WI38 (cell line): ENCODE measurements around the gene AKT3.

Experiments
- H3K4me3 ChIP-seq: 2 replicates; pipeline ENCODE4 v1.5.1; 2011; ENCODE audit warnings: low read depth, mild to moderate bottlenecking, control low read depth, low read length
- TF ChIP-seq, protein P1 (sequence below): IDR thresholded peaks from 2 replicates; pipeline ENCODE4 v1.5.1; 2012; ENCODE audit warnings: low read depth, mild to moderate bottlenecking, control low read depth, low read length

Gene AKT3

DNA sequence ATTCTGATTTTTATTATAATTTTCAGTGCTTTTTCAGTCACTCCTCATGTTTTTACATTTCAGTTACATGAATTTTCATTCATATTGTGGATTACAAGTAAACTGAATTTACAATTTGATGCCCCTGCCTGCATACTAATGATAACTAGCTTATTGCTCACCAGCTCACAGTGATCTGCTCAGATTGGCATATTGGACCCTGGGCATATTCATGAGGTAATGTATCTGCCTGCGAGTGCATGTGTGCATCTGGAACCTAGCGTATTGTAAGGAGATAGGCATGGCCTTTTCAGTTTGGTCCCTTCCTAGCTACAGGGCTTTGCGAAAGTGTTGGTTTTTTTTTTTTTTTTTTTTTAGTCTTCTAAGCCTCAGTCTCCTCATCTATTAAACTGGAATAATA, 380.5 kb downstream of the AKT3 start:
- no peak overlapping the region for H3K4me3 ChIP-seq
- TF ChIP-seq, protein P1, sequence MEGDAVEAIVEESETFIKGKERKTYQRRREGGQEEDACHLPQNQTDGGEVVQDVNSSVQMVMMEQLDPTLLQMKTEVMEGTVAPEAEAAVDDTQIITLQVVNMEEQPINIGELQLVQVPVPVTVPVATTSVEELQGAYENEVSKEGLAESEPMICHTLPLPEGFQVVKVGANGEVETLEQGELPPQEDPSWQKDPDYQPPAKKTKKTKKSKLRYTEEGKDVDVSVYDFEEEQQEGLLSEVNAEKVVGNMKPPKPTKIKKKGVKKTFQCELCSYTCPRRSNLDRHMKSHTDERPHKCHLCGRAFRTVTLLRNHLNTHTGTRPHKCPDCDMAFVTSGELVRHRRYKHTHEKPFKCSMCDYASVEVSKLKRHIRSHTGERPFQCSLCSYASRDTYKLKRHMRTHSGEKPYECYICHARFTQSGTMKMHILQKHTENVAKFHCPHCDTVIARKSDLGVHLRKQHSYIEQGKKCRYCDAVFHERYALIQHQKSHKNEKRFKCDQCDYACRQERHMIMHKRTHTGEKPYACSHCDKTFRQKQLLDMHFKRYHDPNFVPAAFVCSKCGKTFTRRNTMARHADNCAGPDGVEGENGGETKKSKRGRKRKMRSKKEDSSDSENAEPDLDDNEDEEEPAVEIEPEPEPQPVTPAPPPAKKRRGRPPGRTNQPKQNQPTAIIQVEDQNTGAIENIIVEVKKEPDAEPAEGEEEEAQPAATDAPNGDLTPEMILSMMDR: no peak

DNA sequence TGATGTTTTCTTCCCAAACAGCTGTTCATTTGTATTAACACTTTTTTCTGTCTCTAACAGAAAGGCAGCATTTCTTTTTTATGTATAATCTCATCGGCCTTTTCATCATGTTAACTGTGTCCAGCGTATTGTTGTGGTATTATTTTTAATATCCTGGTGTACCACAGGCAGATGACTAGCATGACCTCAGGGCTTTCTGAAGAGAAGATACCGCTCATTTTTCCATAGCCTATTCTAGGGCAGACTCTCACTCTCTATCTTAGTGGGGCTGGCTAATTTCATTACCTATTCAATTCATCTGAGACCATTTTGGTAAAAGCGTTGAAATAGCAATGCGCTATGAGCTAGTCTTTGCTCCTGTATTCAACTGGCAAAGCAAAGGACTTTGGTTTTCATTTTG, 384.3 kb downstream of the AKT3 start:
- TF ChIP-seq, protein P1: no peak
- no peak overlapping the region for H3K4me3 ChIP-seq

DNA sequence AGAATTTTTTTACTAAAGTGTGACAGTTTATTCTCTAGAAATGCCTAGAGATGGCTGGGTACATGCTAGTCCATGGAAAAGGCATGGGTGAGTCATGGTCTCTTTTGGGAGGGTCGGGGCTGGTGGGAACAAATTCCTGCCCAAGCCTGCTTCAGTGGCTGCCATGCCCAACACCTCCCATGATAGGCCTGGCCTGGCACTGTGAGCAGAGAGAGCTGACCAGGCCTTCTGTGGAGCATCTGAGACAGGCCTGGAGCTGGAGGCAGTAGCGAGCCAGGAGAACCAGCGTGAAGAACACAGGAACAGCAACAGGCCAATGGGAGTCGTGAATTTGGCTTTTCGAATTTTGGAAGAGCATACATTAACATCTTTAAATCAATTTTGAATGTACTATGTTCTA, 385.0 kb downstream of the AKT3 start:
- TF ChIP-seq, protein P1: no peak
- H3K4me3 ChIP-seq: no peak overlapping the region

DNA sequence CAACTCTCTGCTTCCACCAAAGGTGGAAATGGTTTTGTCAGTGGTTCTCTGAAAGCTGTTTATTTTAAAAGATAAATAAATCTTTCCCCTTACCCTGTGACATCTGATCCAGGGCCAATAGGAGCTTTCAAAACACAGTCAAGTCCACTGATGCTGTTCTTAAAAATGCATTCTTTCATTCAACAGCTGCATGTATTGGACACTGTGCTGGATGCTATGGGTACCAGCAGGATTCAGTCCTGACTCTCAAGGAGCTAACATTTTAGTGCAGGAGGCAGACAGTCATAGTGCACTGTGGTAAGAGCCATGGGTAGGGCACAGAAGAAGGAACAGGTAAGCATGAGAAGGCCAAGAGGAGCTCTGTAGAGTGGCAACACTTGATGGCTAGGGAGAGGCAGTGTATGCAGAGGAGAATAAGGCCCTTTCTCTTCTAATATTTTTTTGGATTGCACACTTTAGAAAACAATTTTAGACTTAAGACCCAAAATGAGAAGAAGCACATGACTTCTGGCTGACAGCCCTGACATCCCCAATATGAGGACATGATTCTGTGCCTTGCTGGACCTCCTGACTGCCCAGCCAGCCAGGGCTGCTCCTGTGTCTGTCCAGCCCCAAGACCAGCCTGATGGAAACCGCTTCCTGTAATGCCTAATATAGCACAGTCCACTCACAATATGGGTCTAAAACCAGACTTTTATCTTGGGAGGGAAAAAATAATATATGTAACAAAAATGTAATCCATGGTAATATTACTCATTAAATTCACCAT, 386.9 kb downstream of the AKT3 start:
- no peak overlapping the region for H3K4me3 ChIP-seq
- TF ChIP-seq, protein P1: no peak

DNA sequence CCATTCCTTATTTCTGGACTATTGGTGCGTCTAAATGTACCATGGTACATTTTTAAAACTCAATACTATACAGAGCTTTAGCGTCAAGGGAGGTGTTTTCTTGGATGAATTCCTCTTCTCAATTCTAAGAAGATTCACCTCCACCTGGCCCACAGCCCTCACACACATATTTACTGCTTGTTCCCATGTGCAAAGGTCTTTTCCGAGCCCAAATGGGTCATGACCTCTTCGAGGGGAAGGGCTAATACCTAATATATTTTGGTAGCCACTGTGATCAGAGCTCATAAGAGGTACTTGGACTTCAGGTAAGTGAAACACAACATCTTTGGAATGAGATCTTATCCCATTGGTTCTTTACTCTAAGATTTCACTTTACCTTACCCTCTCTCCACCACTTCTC, 388.3 kb downstream of the AKT3 start:
- no peak overlapping the region for H3K4me3 ChIP-seq
- TF ChIP-seq, protein P1: no peak

DNA sequence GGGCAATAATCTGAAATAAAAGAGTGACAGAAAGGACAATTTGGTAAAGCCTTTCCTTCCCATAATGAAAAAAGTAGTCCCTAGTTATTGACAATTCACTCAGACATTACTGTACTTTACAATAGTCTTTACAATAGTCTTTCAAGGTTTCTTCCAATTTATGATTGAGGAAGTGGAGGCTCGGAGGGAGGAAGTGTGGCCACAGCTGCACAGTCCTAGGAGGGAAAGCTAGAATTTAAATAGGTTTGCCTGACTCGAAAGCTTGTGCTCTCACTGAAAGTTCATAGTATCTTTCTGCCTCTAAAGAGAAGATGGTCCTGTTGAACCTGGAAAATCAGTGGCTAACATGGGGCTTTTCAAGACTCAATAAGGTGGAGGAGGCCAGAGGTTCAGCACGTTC, 391.0 kb downstream of the AKT3 start:
- TF ChIP-seq, protein P1: no peak
- no peak overlapping the region for H3K4me3 ChIP-seq

DNA sequence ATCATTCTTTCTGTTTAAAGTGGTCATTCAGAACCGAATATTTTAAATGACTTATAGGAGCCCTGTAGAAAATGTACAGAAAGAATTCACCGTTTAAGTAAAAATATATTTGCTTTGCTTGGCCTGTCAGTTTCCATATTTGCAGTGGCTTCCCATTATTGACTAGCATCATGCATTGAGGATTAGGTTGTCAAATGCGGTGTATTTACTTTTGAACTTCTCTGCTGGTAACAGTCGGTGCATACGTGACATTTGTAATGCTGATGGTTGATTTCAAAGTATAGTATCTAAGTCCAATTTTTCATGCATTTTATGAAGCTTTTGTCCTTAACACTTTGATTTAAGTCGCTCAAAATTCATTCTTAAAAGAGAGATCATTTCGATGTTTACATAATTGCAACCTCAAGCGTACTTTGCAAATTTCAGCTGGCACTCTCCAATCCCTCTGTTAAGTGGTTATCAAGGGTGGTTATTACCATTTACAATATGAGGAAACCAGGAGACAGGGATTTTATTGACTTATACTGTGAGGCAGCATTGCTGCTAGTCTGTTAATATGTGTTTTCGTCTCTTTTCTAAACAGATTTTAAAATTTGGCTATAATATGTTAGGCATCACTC, 392.6 kb downstream of the AKT3 start:
- TF ChIP-seq, protein P1: no peak
- no peak overlapping the region for H3K4me3 ChIP-seq
